ENCODE measurements around the gene PPP2R1B.

PPP2R1B gene

DNA sequence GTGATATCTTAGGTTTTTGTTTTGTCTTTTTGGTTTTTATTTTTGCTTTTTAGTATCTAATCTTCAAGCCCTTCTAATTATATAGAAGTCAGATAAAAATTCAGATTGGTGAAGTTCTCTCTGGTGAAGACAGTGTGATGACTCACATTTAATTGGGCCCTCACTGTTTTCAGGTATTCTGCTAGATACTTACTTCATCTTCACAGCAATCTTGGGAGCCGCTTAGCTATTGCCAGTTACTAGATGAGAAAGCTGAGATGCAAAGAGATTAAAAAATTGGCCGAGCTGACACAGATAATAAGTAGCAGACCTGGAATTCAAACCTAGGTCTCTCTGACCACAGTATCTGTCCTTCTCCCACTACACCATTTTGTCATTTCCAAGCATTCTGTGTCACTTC, 75.0 kb downstream of the PPP2R1B start:
- DNase-seq: no peak

- DNase-seq: no peak
These were observed 78.2 kb downstream of the PPP2R1B start for GRCh38 chr11:111688013-111688412.

DNA sequence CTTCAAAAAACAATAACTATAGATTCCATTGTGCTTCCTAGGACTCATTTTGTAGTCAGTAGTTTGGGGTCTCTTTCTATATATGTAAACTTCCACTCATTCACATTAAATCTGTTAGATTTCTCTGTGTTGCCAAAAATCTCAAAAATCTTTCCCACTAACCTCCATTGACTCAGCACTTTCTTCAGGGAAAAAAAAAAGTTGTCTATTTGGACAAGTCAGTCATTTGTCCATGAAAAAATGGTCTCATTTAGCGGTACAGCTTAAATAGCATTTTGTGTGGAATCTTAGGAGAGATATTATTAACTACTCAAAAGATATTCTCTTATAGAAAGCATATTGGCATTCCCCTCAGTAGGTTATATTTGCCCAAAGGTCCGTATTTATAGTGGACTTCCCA, 81.9 kb downstream of the PPP2R1B start:
- DNase-seq: no peak

- DNase-seq: no peak
These were observed 82.4 kb downstream of the PPP2R1B start for GRCh38 chr11:111683806-111684205.

DNA sequence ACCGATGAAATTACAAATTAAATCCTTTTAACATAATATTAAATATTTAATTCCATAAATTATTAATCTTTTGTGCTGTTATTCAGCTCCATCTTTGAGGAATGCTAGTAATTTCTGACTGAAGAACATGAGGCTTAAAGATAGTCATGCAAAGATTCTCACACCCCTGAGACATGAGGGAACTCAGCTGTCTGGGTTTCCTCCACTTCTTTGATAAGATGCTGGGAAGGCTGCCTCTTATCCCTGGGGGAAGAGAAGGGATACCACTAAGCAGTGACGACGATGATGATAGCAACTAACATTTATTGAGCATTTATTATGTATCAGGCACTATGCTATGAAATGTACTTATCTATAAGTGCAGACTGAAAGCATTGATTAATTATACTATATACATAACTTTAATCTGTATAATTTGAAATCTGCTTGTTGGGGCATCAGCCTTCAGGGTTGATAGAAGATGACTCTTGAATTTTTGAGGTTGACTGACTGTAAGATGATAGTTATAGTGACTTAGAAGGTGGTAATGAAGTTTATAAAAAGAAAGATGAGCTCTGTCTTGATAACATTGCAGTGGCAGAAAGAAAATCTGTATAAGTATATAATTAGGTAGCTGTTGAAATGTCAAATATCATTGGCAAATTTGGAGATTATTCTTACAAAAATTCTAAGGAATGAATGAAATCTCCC, 85.6 kb downstream of the PPP2R1B start:
- no peak for DNase-seq

Measured in activated CD4-positive, CD25-positive, alpha-beta regulatory T cell (primary cell).